SKM-1 treated with dmso at 0.1 percent for 144 hours (cell line): ENCODE results near the gene FBN1.
A peak's percentile ranks its signal among the peaks of the same experiment; 100 is the strongest.

Source experiments
- DNase-seq: peaks from one replicate; lab custom pipeline; 2025; ENCODE audit not compliant: unreplicated experiment; lab: John Stamatoyannopoulos, UW

The FBN1 gene

GRCh38 chr15:48625126-48625525 lies 20.4 kb downstream of the FBN1 start:
- no peak for DNase-seq

GRCh38 chr15:48624700-48625099 lies 20.8 kb downstream of the FBN1 start:
- DNase-seq, result no peak

- DNase-seq, result no peak
Observed at GRCh38 chr15:48623456-48623855, 22.1 kb downstream of the FBN1 start.

- DNase-seq, result no peak
Observed at GRCh38 chr15:48622237-48622636, 23.3 kb downstream of the FBN1 start.

GRCh38 chr15:48619446-48619845 lies 26.1 kb downstream of the FBN1 start:
- no peak for DNase-seq

- peak; percentile 92 for DNase-seq
Observed at GRCh38 chr15:48617619-48618018, 27.9 kb downstream of the FBN1 start.

GRCh38 chr15:48616216-48616615 lies 29.3 kb downstream of the FBN1 start:
- no peak for DNase-seq

GRCh38 chr15:48614051-48614450 lies 31.5 kb downstream of the FBN1 start:
- DNase-seq, result no peak

GRCh38 chr15:48609486-48609885 lies 36.0 kb downstream of the FBN1 start:
- no peak for DNase-seq

- DNase-seq, result no peak
Observed at GRCh38 chr15:48607846-48608245, 37.7 kb downstream of the FBN1 start.

- no peak for DNase-seq
Observed at GRCh38 chr15:48604567-48604966, 40.9 kb downstream of the FBN1 start.

- DNase-seq, result no peak
Observed at GRCh38 chr15:48603922-48604321, 41.6 kb downstream of the FBN1 start.

- no peak for DNase-seq
Observed at GRCh38 chr15:48603123-48603500, 42.4 kb downstream of the FBN1 start.

GRCh38 chr15:48602358-48603122 lies 43.0 kb downstream of the FBN1 start:
- no peak for DNase-seq

GRCh38 chr15:48601095-48601494 lies 44.4 kb downstream of the FBN1 start:
- no peak for DNase-seq

GRCh38 chr15:48596841-48597240 lies 48.7 kb downstream of the FBN1 start:
- DNase-seq, result no peak

- DNase-seq, result no peak
Observed at GRCh38 chr15:48596415-48596814, 49.1 kb downstream of the FBN1 start.

- no peak for DNase-seq
Observed at GRCh38 chr15:48595981-48596380, 49.5 kb downstream of the FBN1 start.

GRCh38 chr15:48592933-48593332 lies 52.6 kb downstream of the FBN1 start:
- DNase-seq, result no peak

GRCh38 chr15:48592221-48592731 lies 53.2 kb downstream of the FBN1 start:
- DNase-seq, result no peak

- no peak for DNase-seq
Observed at GRCh38 chr15:48590723-48591122, 54.8 kb downstream of the FBN1 start.

- DNase-seq, result no peak
Observed at GRCh38 chr15:48584812-48585563, 60.5 kb downstream of the FBN1 start.
